DMS114 treated with DMSO at 0.1 percent for 48 hours (cell line): ENCODE measurements around the gene NUP160.
"Not testable (repeated sequence)": the region's sequence is repeated elsewhere in the genome, so short reads cannot be mapped to it uniquely, and the experiment has no call there.

Experiments
- DNase-seq: peaks from one replicate; lab custom pipeline; 2025; ENCODE audit not compliant: unreplicated experiment; lab: John Stamatoyannopoulos, UW

The NUP160 gene

GRCh38 chr11:47847892-47848699, at the start of gene NUP160:
Gene NUP160, minus strand, starts transcription at chr11:47848350. Its CDS starts 32 bp downstream, at chr11:47848318.
- DNase-seq: peak; percentile 62

GRCh38 chr11:47896199-47896598, 48.0 kb upstream of the NUP160 start:
- no peak for DNase-seq

GRCh38 chr11:47895035-47895434, 46.9 kb upstream of the NUP160 start:
- DNase-seq: no peak

GRCh38 chr11:47892546-47893276, 44.6 kb upstream of the NUP160 start:
- DNase-seq: not testable (repeated sequence)

- no peak for DNase-seq
These were observed 43.7 kb upstream of the NUP160 start for GRCh38 chr11:47891886-47892285.

- no peak for DNase-seq
These were observed 41.7 kb upstream of the NUP160 start for GRCh38 chr11:47889714-47890441.

- no peak for DNase-seq
These were observed 39.9 kb upstream of the NUP160 start for GRCh38 chr11:47887910-47888569.

- no peak for DNase-seq
These were observed 37.9 kb upstream of the NUP160 start for GRCh38 chr11:47886096-47886495.

- DNase-seq: not testable (repeated sequence)
These were observed 34.3 kb upstream of the NUP160 start for GRCh38 chr11:47882437-47882836.

- DNase-seq: no peak
These were observed 33.0 kb upstream of the NUP160 start for GRCh38 chr11:47881145-47881544.

- DNase-seq: no peak
These were observed 31.4 kb upstream of the NUP160 start for GRCh38 chr11:47879259-47880158.

GRCh38 chr11:47875858-47876257, 27.7 kb upstream of the NUP160 start:
- DNase-seq: not testable (repeated sequence)

GRCh38 chr11:47870404-47870803, 22.3 kb upstream of the NUP160 start:
- no peak for DNase-seq

GRCh38 chr11:47869544-47870393, 21.6 kb upstream of the NUP160 start:
- no peak for DNase-seq

- DNase-seq: no peak
These were observed 19.7 kb upstream of the NUP160 start for GRCh38 chr11:47867823-47868222.

- not testable (repeated sequence) for DNase-seq
These were observed 18.7 kb upstream of the NUP160 start for GRCh38 chr11:47866892-47867291.

- no peak for DNase-seq
These were observed 16.8 kb upstream of the NUP160 start for GRCh38 chr11:47864901-47865300.

GRCh38 chr11:47863898-47864430, 15.8 kb upstream of the NUP160 start:
- no peak for DNase-seq
